B cell (primary cell): ENCODE results near the gene TMA7. TPM values are rescaled to one million over a fixed set of nuclear protein-coding genes. Genes with fewer than 3 reads are reported as not detected.

ENCODE experiments used
- ATAC-seq: fragments of 200-7000 bp; cut with Tn5 transposase; one replicate; pipeline ENCODE4 v1.10.0; 2021; ENCODE audit warnings: low read depth, mild to moderate bottlenecking, moderate number of reproducible peaks, moderate library complexity
- CTCF ChIA-PET: fragments of 350-600 bp; sonication (Branson Sonifier 250); formaldehyde crosslinking; loops from one replicate; lab custom pipeline; 2021; ENCODE audit warnings: antibody characterized with exemption, inconsistent platforms; lab: Charles Lee
- POLR2A ChIA-PET: fragments of 350-600 bp; sonication (Branson Sonifier 250); formaldehyde crosslinking; loops from one replicate; lab custom pipeline; 2021; ENCODE audit warnings: antibody characterized with exemption; lab: Charles Lee
- DNase-seq: peaks from one replicate; pipeline ENCODE4 v3.0.0; 2013
- H2AFZ ChIP-seq: 2 replicates; pipeline ENCODE4 v1.6.1; 2012; ENCODE audit warnings: mild to moderate bottlenecking, low read depth, low read length; ENCODE audit not compliant: insufficient read depth, poor library complexity, severe bottlenecking
- H3K27ac ChIP-seq, 2 donors: 1 replicate in 1 of 2; 2 replicates in 1 of 2; pipeline ENCODE4 v1.5.1; 2012 to 2013; ENCODE audit warnings: low read length in 2 of 2, mild to moderate bottlenecking in 2 of 2, moderate library complexity in 1 of 2
- H3K27me3 ChIP-seq, 4 experiments: fragments of 200-600 bp in 1 of 4; sonication (generic) in 1 of 4; replicated peaks in 1 of 4; 1 replicate in 2 of 4; 2 replicates in 2 of 4; pipeline versions ENCODE4 v1.6.1 to v1.7.0; 2013 to 2016; ENCODE audit warnings: low read length in 3 of 4, mild to moderate bottlenecking in 2 of 4, mixed read lengths in 1 of 4, moderate library complexity in 1 of 4; ENCODE audit not compliant: insufficient read depth in 4 of 4, control insufficient read depth in 3 of 4; ENCODE audit errors: control extremely low read depth in 1 of 4
- H3K36me3 ChIP-seq, 2 experiments: replicated peaks in 1 of 2; 1 replicate in 1 of 2; 2 replicates in 1 of 2; pipeline versions ENCODE4 v1.6.1 to v1.7.1; 2013; ENCODE audit warnings: low read length in 1 of 2; ENCODE audit not compliant: insufficient read depth in 2 of 2, control insufficient read depth in 1 of 2; ENCODE audit errors: control extremely low read depth in 1 of 2, extremely low read depth in 1 of 2
- H3K4me1 ChIP-seq, 2 donors: fragments of 200-600 bp in 1 of 2; sonication (generic) in 1 of 2; 1 replicate in 1 of 2; 2 replicates in 1 of 2; pipeline versions ENCODE4 v1.5.1 to v1.6.1; 2013 to 2017; ENCODE audit warnings: low read length in 2 of 2; ENCODE audit not compliant: control insufficient read depth in 2 of 2, insufficient read depth in 2 of 2
- H3K4me2 ChIP-seq: replicated peaks from 2 replicates; pipeline ENCODE3; 2012; ENCODE audit warnings: mild to moderate bottlenecking, low read depth, low read length; ENCODE audit not compliant: poor library complexity, severe bottlenecking
- H3K4me3 ChIP-seq, 5 experiments: fragments of 200-600 bp in 1 of 5; sonication (generic) in 1 of 5; 1 replicate in 3 of 5; 2 replicates in 2 of 5; pipeline versions ENCODE4 v1.5.1 to v1.7.0; 2011 to 2016; ENCODE audit warnings: low read length in 4 of 5, mild to moderate bottlenecking in 4 of 5, low read depth in 2 of 5, control low read depth in 1 of 5, moderate library complexity in 1 of 5; ENCODE audit not compliant: insufficient read depth in 1 of 5; ENCODE audit errors: control extremely low read depth in 1 of 5, extremely low read depth in 1 of 5
- H3K79me2 ChIP-seq: fragments of 200-600 bp; sonication (generic); one replicate; pipeline ENCODE4 v1.6.0; 2016; ENCODE audit warnings: low read length; ENCODE audit not compliant: control insufficient read depth, insufficient read depth
- H3K9ac ChIP-seq: fragments of 200-600 bp; sonication (generic); 2 replicates; pipeline ENCODE4 v1.6.1; 2017; ENCODE audit warnings: mild to moderate bottlenecking, low read length, moderate library complexity
- H3K9me3 ChIP-seq, 3 donors: one replicate each; pipeline versions ENCODE4 v1.6.1 to v1.7.1; 2013; ENCODE audit warnings: low read length in 2 of 3; ENCODE audit not compliant: control insufficient read depth in 2 of 3, insufficient read depth in 1 of 3; ENCODE audit errors: control extremely low read depth in 1 of 3
- H4K20me1 ChIP-seq: 2 replicates; pipeline ENCODE4 v1.6.0; 2012; ENCODE audit warnings: mild to moderate bottlenecking, low read length; ENCODE audit not compliant: insufficient read depth, control insufficient read depth, poor library complexity, severe bottlenecking
- H3K27ac Mint-ChIP-seq: one replicate; pipeline ENCODE4 v1.8.0; 2021; ENCODE audit warnings: mixed read lengths
- H3K27me3 Mint-ChIP-seq: one replicate; pipeline ENCODE4 v1.8.0; 2021; ENCODE audit warnings: mixed read lengths
- H3K4me1 Mint-ChIP-seq: one replicate; pipeline ENCODE4 v1.8.0; 2021; ENCODE audit warnings: mixed read lengths
- H3K4me3 Mint-ChIP-seq: one replicate; pipeline ENCODE4 v1.8.0; 2021; ENCODE audit warnings: mixed read lengths
- H3K9me3 Mint-ChIP-seq: one replicate; pipeline ENCODE4 v1.8.0; 2022; ENCODE audit warnings: mixed read lengths; ENCODE audit not compliant: insufficient read depth
- CTCF ChIP-seq: fragments of 200-600 bp; IDR thresholded peaks from one replicate; pipeline ENCODE4 v1.8.0; 2022; ENCODE audit warnings: antibody characterized with exemption, mild to moderate bottlenecking
- EZH2 ChIP-seq: IDR thresholded peaks from 2 replicates; pipeline ENCODE4 v1.6.1; 2012; ENCODE audit warnings: borderline replicate concordance, low read depth, mild to moderate bottlenecking, moderate library complexity, low read length; ENCODE audit not compliant: insufficient read depth, poor library complexity, severe bottlenecking
- WGBS: methylation state at CpG from one replicate; pipeline ENCODE4 v1.1.5; 2013; ENCODE audit warnings: missing lambda C conversion rate; ENCODE audit not compliant: insufficient coverage; 5-methylcytosine and 5-hydroxymethylcytosine counted together
- intact Hi-C: fragments of 100-400 bp; cut with micrococcal nuclease; formaldehyde crosslinking; loops from one replicate; pipeline ENCODE4 v1.10.0; 2022
- polyA plus RNA-seq: library from polyadenylated mRNA; depleted of rRNA; stranded (reverse); fragments of >200 nt; gene quantifications from 2 replicates; pipeline ENCODE4 v1.2.3, GENCODE V29; 2012
- total RNA-seq, 2 donors: library from RNA; stranded (reverse); fragments of 120-200 nt in 1 of 2; gene quantifications; 1 replicate in 1 of 2; 2 replicates in 1 of 2; pipeline versions ENCODE4 v1.2.3 to v1.2.4, GENCODE V29; 2013 to 2022

TMA7 gene
- total and polyA plus RNA-seq, 2 donors (not counting 1 experiment from before 2014, with no cell fraction given): 169 to 194 TPM

- no peak for ATAC-seq
- Histone ChIP-seq H3K36me3 (no peaks in the 10 kb centered on the region), H3K4me2 (no peak overlapping the region), H3K9me3 (no peaks in the 10 kb centered on the region), H3K27ac (no peak overlapping the region), H3K9ac (no peak overlapping the region), H4K20me1 (no peaks in the 10 kb centered on the region), H3K27me3 (no peaks in the 10 kb centered on the region), H2AFZ (no peak overlapping the region), H3K4me3 (no peak overlapping the region), H3K79me2 (no peaks in the 10 kb centered on the region), H3K4me1 (no peaks in the 10 kb centered on the region)
- ChIA-PET POLR2A (no interaction called here), CTCF (interaction anchor here (1.2 kb wide), 1 partner anchor 16 kb away, joined by 3 read pairs; no protein-coding TSS in a partner anchor)
- H3K27me3 Mint-ChIP-seq: no peaks in the 10 kb centered on the region
- H3K4me1 Mint-ChIP-seq: no peaks in the 10 kb centered on the region
- H3K9me3 Mint-ChIP-seq: no peaks in the 10 kb centered on the region
- no peak overlapping the region for H3K4me3 Mint-ChIP-seq
- no peak for DNase-seq
- intact Hi-C loops: no loop called here
- no peak overlapping the region for H3K27ac Mint-ChIP-seq
- no peak for TF ChIP-seq CTCF
- no peak for TF ChIP-seq EZH2
- WGBS: 93% methylated on average over 4 of the region's 4 CpGs
These were observed 23.5 kb upstream of the TMA7 start for GRCh38 chr3:48416546-48416945.

- Mint-ChIP-seq H3K4me3 (no peak overlapping the region), H3K4me1 (no peaks in the 10 kb centered on the region), H3K9me3 (no peaks in the 10 kb centered on the region), H3K27ac (no peak overlapping the region), H3K27me3 (no peaks in the 10 kb centered on the region)
- no peak for TF ChIP-seq EZH2
- TF ChIP-seq CTCF: no peak
- ATAC-seq (no peak), DNase-seq (no peak)
- Histone ChIP-seq H3K4me2 (no peak overlapping the region), H3K9ac (no peak overlapping the region), H2AFZ (no peak overlapping the region), H3K4me3 (no peak overlapping the region), H3K36me3 (no peaks in the 10 kb centered on the region), H3K4me1 (no peaks in the 10 kb centered on the region), H3K9me3 (no peaks in the 10 kb centered on the region), H3K27me3 (no peaks in the 10 kb centered on the region), H3K27ac (no peak overlapping the region), H3K79me2 (no peaks in the 10 kb centered on the region), H4K20me1 (no peaks in the 10 kb centered on the region)
- POLR2A ChIA-PET: no interaction called here
- CTCF ChIA-PET: no interaction called here
- WGBS: 95% methylated on average over 14 of the region's 14 CpGs
- intact Hi-C loops: no loop called here
These were observed 22.4 kb upstream of the TMA7 start for GRCh38 chr3:48417529-48418108.
